GM18909 (cell line): Measurements from ENCODE around the gene WNT6.

Source experiments
- ATAC-seq: cut with Tn5 transposase; IDR thresholded peaks from one replicate; pipeline ENCODE4 v1.9.1; 2021; ENCODE audit warnings: mild to moderate bottlenecking; ENCODE audit not compliant: unreplicated experiment, poor library complexity

The WNT6 gene

GRCh38 chr2:218920504-218920903, 60.9 kb downstream of the WNT6 start:
- ATAC-seq: no peak
